Transverse colon (tissue), 4 donors: Measurements from ENCODE around the gene THTPA. TPM values are rescaled to one million over a fixed set of nuclear protein-coding genes. Genes with fewer than 3 reads are reported as not detected.

Experiments
- DNase-seq: peaks from one replicate; pipeline ENCODE4 v3.0.0-alpha.2; 2019
- H3K27ac ChIP-seq, 4 donors: fragments of 200-600 bp; sonication (generic); 2 replicates each; pipeline ENCODE4 v1.5.1; 2016 to 2018; ENCODE audit warnings: inconsistent platforms in 4 of 4
- H3K27me3 ChIP-seq: fragments of 200-600 bp; sonication (generic); 2 replicates; pipeline ENCODE4 v1.5.1; 2017; ENCODE audit warnings: inconsistent platforms
- H3K36me3 ChIP-seq, 4 donors: fragments of 200-600 bp; sonication (generic); 2 replicates each; pipeline ENCODE4 v1.5.1; 2017 to 2019; ENCODE audit warnings: inconsistent platforms in 4 of 4
- H3K4me1 ChIP-seq, 4 donors: fragments of 200-600 bp; sonication (generic); 2 replicates each; pipeline ENCODE4 v1.5.1; 2017 to 2020; ENCODE audit warnings: inconsistent platforms in 4 of 4
- H3K4me3 ChIP-seq, 4 donors: fragments of 200-600 bp; sonication (generic); 1 replicate in 1 of 4; 2 replicates in 3 of 4; pipeline versions ENCODE4 v1.5.1 to v1.6.1; 2017 to 2019; ENCODE audit warnings: inconsistent platforms in 4 of 4
- H3K9me3 ChIP-seq, 2 donors: fragments of 200-600 bp; sonication (generic); 2 replicates each; pipeline ENCODE4 v1.5.1; 2017 to 2019; ENCODE audit warnings: inconsistent platforms in 2 of 2
- EP300 ChIP-seq: sonication (generic); formaldehyde crosslinking; IDR thresholded peaks from one replicate; pipeline ENCODE4 v1.6.1; 2017; ENCODE audit warnings: antibody characterized with exemption, low read depth
- POLR2A ChIP-seq: fragments of 450-650 bp; IDR thresholded peaks from one replicate; pipeline ENCODE4 v1.6.1; 2016; ENCODE audit warnings: antibody characterized with exemption, mild to moderate bottlenecking, moderate library complexity
- POLR2AphosphoS5 ChIP-seq, 3 donors: sonication (generic); formaldehyde crosslinking; IDR thresholded peaks; one replicate each; pipeline ENCODE4 v1.6.1; 2016; ENCODE audit warnings: antibody characterized with exemption in 3 of 3
- WGBS, 2 donors: methylation state at CpG; one replicate each; pipeline ENCODE4 v1.1.5; 2018; ENCODE audit warnings: low coverage in 1 of 2; 5-methylcytosine and 5-hydroxymethylcytosine counted together
- in situ Hi-C, 4 donors: fragments of 200-750 bp; cut with MboI; loops; one replicate each; pipeline versions ENCODE4 v1.15.0 to v1.15.1; 2017; ENCODE audit warnings: low sequenced_read_pairs in 3 of 4, low pct_ligation_motif_present in 1 of 4, low pct_unique_long_range_greater_than_20kb in 1 of 4
- intact Hi-C: fragments of 100-400 bp; cut with DNase I; formaldehyde crosslinking; loops from one replicate; pipeline ENCODE4 v1.15.1; 2023; ENCODE audit warnings: low total_unique reads
- total RNA-seq, 4 donors: library from RNA; depleted of rRNA; stranded (reverse); fragments of >200 nt; gene quantifications; one replicate each; pipeline ENCODE4 v1.1.0, GENCODE V29; 2016
- TF ChIP-seq, protein P1 (sequence below), 5 experiments: fragments of 200-600 bp in 3 of 5; fragments of 450-650 bp in 2 of 5; sonication (generic) in 3 of 5; IDR thresholded peaks; 1 replicate in 2 of 5; 2 replicates in 3 of 5; pipeline ENCODE4 v1.5.1; 2016 to 2017; ENCODE audit warnings: antibody characterized with exemption in 5 of 5, inconsistent platforms in 3 of 5, mild to moderate bottlenecking in 2 of 5, moderate library complexity in 1 of 5

Gene THTPA
- total RNA-seq, 4 donors from 2014 or later, result 6.8 to 34.0 (median 26.0) TPM

DNA sequence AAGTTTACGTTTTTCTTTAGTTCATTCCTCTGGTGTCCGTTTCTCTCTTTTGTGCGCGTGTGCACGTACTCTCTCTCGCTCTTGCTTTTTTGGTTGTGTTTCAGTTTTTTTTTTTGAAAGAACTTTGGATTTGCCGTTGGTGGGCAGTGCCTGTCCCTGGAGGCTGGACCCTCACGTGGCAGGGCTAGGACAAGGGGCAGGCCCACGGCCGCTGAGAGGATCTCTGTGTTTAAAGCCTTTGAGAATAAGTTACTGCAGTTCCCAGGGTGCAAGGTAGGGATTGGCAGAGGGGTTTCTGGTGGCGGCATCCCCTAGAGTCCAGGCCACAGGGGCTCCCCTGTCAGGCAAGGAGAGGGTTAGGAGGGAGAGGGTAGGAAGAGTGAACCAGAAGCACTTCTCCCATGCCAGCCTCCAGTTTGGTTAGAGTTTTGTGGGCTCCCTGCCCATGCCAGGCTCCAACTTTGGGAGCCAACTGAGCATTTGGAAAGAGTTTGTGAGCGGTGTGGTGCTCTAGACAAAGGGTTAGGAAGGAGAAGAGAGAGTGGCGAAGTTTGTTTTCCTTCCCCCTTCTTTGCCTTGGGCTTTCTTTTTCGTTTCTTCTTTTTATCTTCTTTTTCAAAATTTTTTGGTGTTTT is 35.1 kb upstream of the THTPA start:
- H3K36me3 ChIP-seq, result no peaks in the 10 kb centered on the region
- no peaks in the 10 kb centered on the region for H3K9me3 ChIP-seq
- no peaks in the 10 kb centered on the region for H3K27me3 ChIP-seq
- H3K4me3 ChIP-seq, result no peak overlapping the region
- TF ChIP-seq, protein P1, sequence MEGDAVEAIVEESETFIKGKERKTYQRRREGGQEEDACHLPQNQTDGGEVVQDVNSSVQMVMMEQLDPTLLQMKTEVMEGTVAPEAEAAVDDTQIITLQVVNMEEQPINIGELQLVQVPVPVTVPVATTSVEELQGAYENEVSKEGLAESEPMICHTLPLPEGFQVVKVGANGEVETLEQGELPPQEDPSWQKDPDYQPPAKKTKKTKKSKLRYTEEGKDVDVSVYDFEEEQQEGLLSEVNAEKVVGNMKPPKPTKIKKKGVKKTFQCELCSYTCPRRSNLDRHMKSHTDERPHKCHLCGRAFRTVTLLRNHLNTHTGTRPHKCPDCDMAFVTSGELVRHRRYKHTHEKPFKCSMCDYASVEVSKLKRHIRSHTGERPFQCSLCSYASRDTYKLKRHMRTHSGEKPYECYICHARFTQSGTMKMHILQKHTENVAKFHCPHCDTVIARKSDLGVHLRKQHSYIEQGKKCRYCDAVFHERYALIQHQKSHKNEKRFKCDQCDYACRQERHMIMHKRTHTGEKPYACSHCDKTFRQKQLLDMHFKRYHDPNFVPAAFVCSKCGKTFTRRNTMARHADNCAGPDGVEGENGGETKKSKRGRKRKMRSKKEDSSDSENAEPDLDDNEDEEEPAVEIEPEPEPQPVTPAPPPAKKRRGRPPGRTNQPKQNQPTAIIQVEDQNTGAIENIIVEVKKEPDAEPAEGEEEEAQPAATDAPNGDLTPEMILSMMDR (IDR thresholded peaks at IDR 0.05), result no peak
- TF ChIP-seq POLR2AphosphoS5 (IDR thresholded peaks at IDR 0.05) (no peak), EP300 (no peak)
- intact Hi-C loops (no loop called here), in situ Hi-C loops (no loop called here)
- no peak for DNase-seq
- no peak overlapping the region for H3K27ac ChIP-seq
- H3K4me1 ChIP-seq, result no peaks in the 10 kb centered on the region
- 81 to 88% methylated on average over 10 to 14 of the region's 14 CpGs for WGBS, 2 donors

GRCh38 chr14:23521785-23522640 is 34.1 kb upstream of the THTPA start:
- H3K4me3 ChIP-seq, result no peak overlapping the region
- 86% methylated on average over 20 of the region's 20 CpGs; no CpG with 5 or more reads in 1 of the 2 donors for WGBS, 2 donors
- intact Hi-C loops, result no loop called here
- H3K4me1 ChIP-seq, result no peaks in the 10 kb centered on the region
- in situ Hi-C loops, result no loop called here
- H3K27me3 ChIP-seq, result no peaks in the 10 kb centered on the region
- no peak overlapping the region for H3K27ac ChIP-seq
- no peak for DNase-seq
- no peaks in the 10 kb centered on the region for H3K36me3 ChIP-seq
- no peaks in the 10 kb centered on the region for H3K9me3 ChIP-seq
- TF ChIP-seq, protein P1 (IDR thresholded peaks at IDR 0.05), result no peak
- no peak for TF ChIP-seq POLR2AphosphoS5 (IDR thresholded peaks at IDR 0.05)
- no peak for TF ChIP-seq POLR2A
- TF ChIP-seq EP300, result no peak

DNA sequence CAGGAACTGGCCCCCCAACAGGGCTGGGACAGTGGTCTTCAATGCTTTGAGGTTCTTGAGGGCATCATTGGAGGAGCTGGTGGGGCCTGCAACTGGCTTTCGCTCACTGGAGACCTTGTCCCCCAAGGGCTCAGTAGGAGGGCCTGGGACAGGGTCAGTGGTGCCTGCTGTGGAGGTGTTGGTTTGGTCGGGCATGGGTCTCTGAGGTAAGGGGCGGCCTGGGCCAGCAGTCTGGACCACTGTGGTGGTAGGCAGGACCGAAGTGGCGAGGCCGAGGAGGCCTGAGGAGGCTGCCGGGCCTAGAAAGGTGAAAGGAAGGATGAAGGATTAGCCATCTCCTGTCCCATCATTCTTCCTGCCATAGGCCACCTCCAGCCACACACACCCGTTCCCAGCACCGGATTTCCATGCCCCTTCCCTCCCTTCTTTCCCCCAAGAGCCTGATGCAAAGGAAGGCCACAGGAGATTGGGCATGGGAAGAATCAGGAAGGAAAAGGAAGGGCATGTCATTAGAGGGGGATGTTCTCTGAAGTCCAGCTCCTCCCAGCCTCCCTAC is 33.4 kb upstream of the THTPA start:
- no peak overlapping the region for H3K27ac ChIP-seq
- in situ Hi-C loops, result no loop called here
- DNase-seq, result no peak

More for the DNA sequence above, 33.4 kb upstream of the THTPA start:
- Histone ChIP-seq H3K4me3 (no peak overlapping the region), H3K36me3 (no peaks in the 10 kb centered on the region), H3K27me3 (no peaks in the 10 kb centered on the region), H3K4me1 (no peaks in the 10 kb centered on the region), H3K9me3 (no peaks in the 10 kb centered on the region)
- intact Hi-C loops, result no loop called here
- TF ChIP-seq POLR2AphosphoS5 (IDR thresholded peaks at IDR 0.05) (no peak), POLR2A (no peak), EP300 (no peak)
- TF ChIP-seq, protein P1 (IDR thresholded peaks at IDR 0.05), result no peak
- 93% methylated on average over 9 of the region's 9 CpGs; no CpG with 5 or more reads in 1 of the 2 donors for WGBS, 2 donors
